Colonic mucosa (tissue), 4 donors: Measurements from ENCODE around the gene ADAMTS2. TPM values are rescaled to one million over a fixed set of nuclear protein-coding genes. Genes with fewer than 3 reads are reported as not detected.

ENCODE experiments used
- DNase-seq: peaks from one replicate; pipeline ENCODE4 v3.0.0-alpha.2; 2020
- H3K27ac ChIP-seq: fragments of 200-600 bp; one replicate; pipeline ENCODE4 v1.8.0; 2021
- H3K27me3 ChIP-seq: fragments of 200-600 bp; one replicate; pipeline ENCODE4 v1.8.0; 2021
- H3K36me3 ChIP-seq: fragments of 200-600 bp; one replicate; pipeline ENCODE4 v1.8.0; 2021
- H3K4me1 ChIP-seq: fragments of 200-600 bp; one replicate; pipeline ENCODE4 v1.8.0; 2021; ENCODE audit warnings: mild to moderate bottlenecking
- H3K4me3 ChIP-seq: fragments of 200-600 bp; one replicate; pipeline ENCODE4 v1.8.0; 2021
- H3K9ac ChIP-seq, 2 donors: one replicate each; pipeline ENCODE4 v1.7.0; 2013; ENCODE audit warnings: control low read depth in 2 of 2, low read depth in 2 of 2, low read length in 2 of 2
- H3K9me3 ChIP-seq: fragments of 200-600 bp; one replicate; pipeline ENCODE4 v1.8.0; 2021
- CTCF ChIP-seq: fragments of 200-600 bp; IDR thresholded peaks from one replicate; pipeline ENCODE4 v1.8.0; 2022; ENCODE audit warnings: antibody characterized with exemption, mild to moderate bottlenecking
- intact Hi-C: fragments of 100-400 bp; cut with DNase I; formaldehyde crosslinking; loops from one replicate; pipeline ENCODE4 v1.14.1; 2022
- total RNA-seq, 2 donors: library from RNA; stranded (reverse); fragmentation: NEBNext Ultra II Directional in 1 of 2; extraction: Animal tissue kit (Norgen Biotek cat#: 25700) in 1 of 2; gene quantifications; one replicate each; pipeline ENCODE4 v1.2.1, GENCODE V29; 2021
- donor health status: healthy.
- donor health status: DM: no; HTN: no; CAD: no.
- donor health status: DM: no; HTN: no; CAD: no.

The ADAMTS2 gene
- total RNA-seq, 2 donors from 2014 or later = 2.9 to 4.0 TPM

- DNase-seq = no peak
- Histone ChIP-seq H3K27ac (no peak overlapping the region), H3K4me1 (no peaks in the 10 kb centered on the region), H3K9me3 (no peaks in the 10 kb centered on the region), H3K9ac (no peak overlapping the region), H3K27me3 (no peaks in the 10 kb centered on the region), H3K4me3 (no peak overlapping the region), H3K36me3 (no peaks in the 10 kb centered on the region)
- intact Hi-C loops = no loop called here
- no peak for TF ChIP-seq CTCF
These were observed 11.2 kb downstream of the ADAMTS2 start for GRCh38 chr5:179333796-179334761.

- H3K27me3 ChIP-seq = no peaks in the 10 kb centered on the region
- H3K4me3 ChIP-seq = no peak overlapping the region
- no peaks in the 10 kb centered on the region for H3K9me3 ChIP-seq
- intact Hi-C loops = no loop called here
- H3K9ac ChIP-seq = no peak overlapping the region
- no peak for DNase-seq
- TF ChIP-seq CTCF = no peak
- H3K36me3 ChIP-seq = no peaks in the 10 kb centered on the region
- no peaks in the 10 kb centered on the region for H3K4me1 ChIP-seq
- no peak overlapping the region for H3K27ac ChIP-seq
These were observed 12.4 kb downstream of the ADAMTS2 start for GRCh38 chr5:179332741-179333290.

- H3K27ac ChIP-seq = no peak overlapping the region
- DNase-seq = no peak
- no peak for TF ChIP-seq CTCF
- no peak overlapping the region for H3K9ac ChIP-seq
- no peaks in the 10 kb centered on the region for H3K36me3 ChIP-seq
- no peaks in the 10 kb centered on the region for H3K9me3 ChIP-seq
- no peaks in the 10 kb centered on the region for H3K4me1 ChIP-seq
- intact Hi-C loops = no loop called here
- H3K4me3 ChIP-seq = no peak overlapping the region
- no peaks in the 10 kb centered on the region for H3K27me3 ChIP-seq
These were observed 13.5 kb downstream of the ADAMTS2 start for GRCh38 chr5:179331591-179332375.

DNA sequence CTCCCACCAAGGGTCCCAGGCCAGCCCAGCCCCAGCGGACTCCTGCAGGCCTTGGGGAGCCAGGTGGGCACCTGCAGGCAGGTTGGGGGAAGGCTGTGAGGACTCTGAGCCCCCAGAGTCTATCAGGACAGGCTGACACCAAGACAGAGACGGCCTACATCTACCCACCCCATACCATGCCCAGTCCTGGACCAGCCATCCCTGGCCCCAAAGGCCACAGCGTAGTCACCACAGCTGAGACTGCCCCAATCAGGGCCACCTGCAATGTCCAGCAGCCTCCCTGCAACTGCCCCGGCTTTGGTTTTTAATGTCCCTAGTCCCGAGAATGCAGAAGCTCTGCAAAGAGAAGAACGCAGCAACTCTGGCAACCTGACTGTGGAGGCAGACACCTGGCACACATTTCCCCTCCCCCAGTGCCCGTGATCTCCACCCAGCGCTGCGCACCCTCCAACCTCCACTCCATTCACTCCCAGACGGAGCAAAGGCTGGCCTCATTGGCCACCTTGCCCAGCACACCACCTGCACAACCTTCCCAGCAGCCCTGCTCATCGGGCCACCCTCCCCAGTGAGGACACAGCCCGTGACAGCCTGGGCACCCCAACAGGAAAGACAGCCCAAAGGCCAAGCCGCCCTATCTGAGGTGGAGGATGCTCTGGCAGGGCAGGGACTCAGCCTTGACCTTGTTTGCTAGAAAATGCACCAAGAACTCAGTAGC, 14.9 kb downstream of the ADAMTS2 start:
- no peak for TF ChIP-seq CTCF
- Histone ChIP-seq H3K27me3 (no peaks in the 10 kb centered on the region), H3K4me3 (no peak overlapping the region), H3K27ac (no peak overlapping the region), H3K9me3 (no peaks in the 10 kb centered on the region), H3K9ac (no peak overlapping the region), H3K36me3 (no peaks in the 10 kb centered on the region), H3K4me1 (no peaks in the 10 kb centered on the region)
- intact Hi-C loops = no loop called here
- no peak for DNase-seq

- intact Hi-C loops = no loop called here
- Histone ChIP-seq H3K9me3 (no peaks in the 10 kb centered on the region), H3K4me3 (no peak overlapping the region), H3K36me3 (no peaks in the 10 kb centered on the region), H3K4me1 (no peaks in the 10 kb centered on the region), H3K27ac (no peak overlapping the region), H3K9ac (no peak overlapping the region), H3K27me3 (no peaks in the 10 kb centered on the region)
- TF ChIP-seq CTCF = no peak
- DNase-seq = no peak
These were observed 17.0 kb downstream of the ADAMTS2 start for GRCh38 chr5:179328291-179328690.
